GM12878 (cell line): ENCODE data around the gene DTD2. TPM values are rescaled to one million over a fixed set of nuclear protein-coding genes. Genes with fewer than 3 reads are reported as not detected.

Source experiments
- ATAC-seq: fragments of 200-7000 bp; cut with Tn5 transposase; 3 replicates; pipeline ENCODE4 v1.9.1; 2020; ENCODE audit warnings: mild to moderate bottlenecking, moderate library complexity
- BruUV-seq: library from RNA; stranded (reverse); fragments of 400-500 nt; replicated peaks from 2 replicates; lab custom pipeline; 2021; lab: Mats Ljungman, UMichigan
- CTCF ChIA-PET: fragments of 300-600 bp; sonication (Branson Sonifier 250); formaldehyde crosslinking; extraction: SDS; loops from one replicate; lab custom pipeline; 2021; ENCODE audit warnings: inconsistent platforms; lab: Yijun Ruan, JAX
- POLR2A ChIA-PET: fragments of 350-600 bp; formaldehyde crosslinking; extraction: SDS; loops from one replicate; lab custom pipeline; 2021; ENCODE audit warnings: inconsistent platforms; lab: Charles Lee
- RAD21 ChIA-PET: fragments of 300-600 bp; sonication (Branson Sonifier 250); formaldehyde crosslinking; loops from one replicate; lab custom pipeline; 2023; ENCODE audit warnings: antibody characterized with exemption; ENCODE audit not compliant: unreplicated experiment; lab: Charles Lee
- SMC1A ChIA-PET: fragments of 300-600 bp; sonication (Branson Sonifier 250); formaldehyde crosslinking; loops from one replicate; lab custom pipeline; 2023; ENCODE audit not compliant: unreplicated experiment, uncharacterized antibody; lab: Charles Lee
- DNase-seq: peaks from one replicate; pipeline ENCODE4 v3.0.0-alpha.2; 2011; ENCODE audit warnings: low read depth, low spot score
- FAIRE-seq: peaks from 3 replicates; lab custom pipeline; 2011; peaks lifted over from hg19 to GRCh38; lab: Jason Lieb, UNC
- H2AFZ ChIP-seq: 2 replicates; pipeline ENCODE4 v1.6.0; 2011; ENCODE audit warnings: low read depth, low read length, control low read depth; ENCODE audit not compliant: control insufficient read depth
- H3K27ac ChIP-seq: 2 replicates; pipeline ENCODE4 v1.5.1; 2011; ENCODE audit warnings: control low read depth; ENCODE audit not compliant: control insufficient read depth, insufficient read depth
- H3K27me3 ChIP-seq, 2 experiments: replicated peaks in 1 of 2; 2 replicates each; pipeline versions ENCODE4 v1.6.0 to v1.6.1; 2011; ENCODE audit warnings: low read length in 1 of 2; ENCODE audit not compliant: control insufficient read depth in 2 of 2, insufficient read depth in 2 of 2
- H3K36me3 ChIP-seq, 2 experiments: 2 replicates each; pipeline ENCODE4 v1.5.1; 2011; ENCODE audit warnings: low read length in 1 of 2; ENCODE audit not compliant: control insufficient read depth in 2 of 2, insufficient read depth in 2 of 2
- H3K4me1 ChIP-seq: 2 replicates; pipeline ENCODE4 v1.6.1; 2011; ENCODE audit warnings: mild to moderate bottlenecking, low read length, moderate library complexity, mixed read lengths; ENCODE audit not compliant: control insufficient read depth, insufficient read depth
- H3K4me2 ChIP-seq: 2 replicates; pipeline ENCODE4 v1.6.0; 2011; ENCODE audit warnings: control low read depth; ENCODE audit not compliant: control insufficient read depth, insufficient read depth
- H3K4me3 ChIP-seq: fragments of 200-600 bp; sonication (generic); 2 replicates; pipeline ENCODE4 v1.5.1; 2016
- H3K79me2 ChIP-seq: 2 replicates; pipeline ENCODE4 v1.6.0; 2011; ENCODE audit warnings: low read length; ENCODE audit not compliant: control insufficient read depth, insufficient read depth
- H3K9ac ChIP-seq: 2 replicates; pipeline ENCODE4 v1.8.0; 2011; ENCODE audit warnings: low read length, control low read depth, mixed read lengths; ENCODE audit not compliant: control insufficient read depth, insufficient read depth
- H3K9me3 ChIP-seq: replicated peaks from 3 replicates; pipeline ENCODE4 v1.5.1; 2011; ENCODE audit warnings: mild to moderate bottlenecking, low read length; ENCODE audit not compliant: control insufficient read depth, insufficient read depth
- H4K20me1 ChIP-seq: 2 replicates; pipeline ENCODE4 v1.6.0; 2011; ENCODE audit not compliant: control insufficient read depth, insufficient read depth
- BRCA1 ChIP-seq: IDR thresholded peaks from 2 replicates; pipeline ENCODE4 v1.6.1; 2011; ENCODE audit warnings: low read depth, low read length, improper control_type of control experiment
- CHD4 ChIP-seq: fragments of 200-600 bp; sonication (generic); IDR thresholded peaks from 2 replicates; pipeline ENCODE4 v1.6.1; 2016; ENCODE audit warnings: mild to moderate bottlenecking
- FOS ChIP-seq: IDR thresholded peaks from 3 replicates; pipeline ENCODE4 v1.6.1; 2011; ENCODE audit warnings: borderline replicate concordance; ENCODE audit not compliant: insufficient read length; ENCODE audit errors: extremely low read depth
- IRF3 ChIP-seq: fragments of 450-650 bp; IDR thresholded peaks from 2 replicates; pipeline ENCODE4 v1.6.1; 2014; ENCODE audit warnings: mild to moderate bottlenecking
- JUND ChIP-seq: IDR thresholded peaks from 2 replicates; pipeline ENCODE4 v1.6.1; 2012; ENCODE audit warnings: low read depth, mild to moderate bottlenecking, low read length, improper control_type of control experiment, moderate library complexity
- SIN3A ChIP-seq: IDR thresholded peaks from 2 replicates; pipeline ENCODE4 v1.6.1; 2012; ENCODE audit warnings: low read depth, low read length, improper control_type of control experiment
- SREBF2 ChIP-seq: IDR thresholded peaks from 2 replicates; pipeline ENCODE4 v1.6.1; 2012; ENCODE audit warnings: mild to moderate bottlenecking, low read length
- SRF ChIP-seq, 2 experiments: IDR thresholded peaks; 2 replicates each; pipeline ENCODE4 v1.6.1; 2011; ENCODE audit warnings: low read depth in 2 of 2, low read length in 2 of 2, mild to moderate bottlenecking in 1 of 2, moderate library complexity in 1 of 2
- TCF12 ChIP-seq: IDR thresholded peaks from 2 replicates; pipeline ENCODE4 v1.6.1; 2011; ENCODE audit warnings: low read depth, mild to moderate bottlenecking, low read length
- ZBTB11 ChIP-seq: fragments of 450-650 bp; formaldehyde crosslinking; IDR thresholded peaks from 2 replicates; pipeline ENCODE4 v1.5.0; 2022; ENCODE audit warnings: mild to moderate bottlenecking, missing genetic modification characterization
- WGBS: methylation state at CpG from one replicate; pipeline ENCODE4 v1.1.6; 2016; ENCODE audit warnings: low lambda C conversion rate; ENCODE audit not compliant: insufficient replicate concordance, insufficient coverage; ENCODE audit errors: missing lambda C conversion rate; 5-methylcytosine and 5-hydroxymethylcytosine counted together
- in situ Hi-C: fragments of 300-500 bp; cut with MboI; formaldehyde crosslinking; loops from 9 replicates; pipeline ENCODE4 v1.14.3; 2018; ENCODE audit warnings: mixed read lengths
- intact Hi-C: fragments of 100-400 bp; cut with micrococcal nuclease; formaldehyde crosslinking; loops from one replicate; pipeline ENCODE4 v1.14.2; 2022; ENCODE audit not compliant: unreplicated experiment
- polyA plus RNA-seq, 11 experiments: library from polyadenylated mRNA; depleted of rRNA in 4 of 11; unstranded in 6 of 11; stranded (reverse) in 5 of 11; fragments of >200 nt; fragmentation: Nextera tagmentation in 4 of 11; fragmentation: Illumina TruSeq in 1 of 11; extraction: Ambion mirVana in 4 of 11; extraction: Trizol in 1 of 11; gene quantifications; 1 replicate in 1 of 11; 2 replicates in 10 of 11; pipeline versions ENCODE4 v1.2.1 to v1.2.3, GENCODE V29; 2011 to 2016; ENCODE audit warnings: inconsistent platforms in 2 of 11, missing spikeins in 2 of 11, low read depth in 1 of 11
- total RNA-seq, 4 experiments: library from RNA; depleted of rRNA in 3 of 4; stranded (reverse); fragments of >200 nt in 3 of 4; fragmentation: Illumina TruSeq in 1 of 4; extraction: Trizol in 1 of 4; gene quantifications; 2 replicates each; pipeline versions ENCODE4 v1.2.1 to v1.2.3, GENCODE V29; 2013 to 2021
- TF ChIP-seq, protein P1 (sequence below): fragments of 450-650 bp; IDR thresholded peaks from 2 replicates; pipeline ENCODE4 v1.6.1; 2018; ENCODE audit warnings: mild to moderate bottlenecking, low read depth, moderate library complexity; ENCODE audit not compliant: partially characterized antibody
- TF ChIP-seq, protein P2 (sequence below): IDR thresholded peaks from 2 replicates; pipeline ENCODE4 v1.6.1; 2011; ENCODE audit warnings: low read depth, mild to moderate bottlenecking, low read length, moderate library complexity, borderline replicate concordance; ENCODE audit errors: extremely low read depth
- TF ChIP-seq, protein P3 (sequence below), 3 experiments: IDR thresholded peaks in 2 of 3; conservative IDR thresholded peaks in 1 of 3; 2 replicates each; pipeline ENCODE4 v1.5.1; 2011; ENCODE audit warnings: low read depth in 3 of 3, low read length in 3 of 3, mild to moderate bottlenecking in 3 of 3, control low read depth in 2 of 3, moderate library complexity in 2 of 3, inconsistent platforms in 1 of 3, mixed read lengths in 1 of 3; ENCODE audit not compliant: control insufficient read depth in 2 of 3, insufficient read depth in 1 of 3; ENCODE audit errors: extremely low read depth in 1 of 3

The DTD2 gene
- total and polyA plus RNA-seq, 10 of the 15 experiments (the other 5 are each of a cell fraction or from before 2014, with no cell fraction given), result 4.5 to 32.8 (median 15.9) TPM

DNA sequence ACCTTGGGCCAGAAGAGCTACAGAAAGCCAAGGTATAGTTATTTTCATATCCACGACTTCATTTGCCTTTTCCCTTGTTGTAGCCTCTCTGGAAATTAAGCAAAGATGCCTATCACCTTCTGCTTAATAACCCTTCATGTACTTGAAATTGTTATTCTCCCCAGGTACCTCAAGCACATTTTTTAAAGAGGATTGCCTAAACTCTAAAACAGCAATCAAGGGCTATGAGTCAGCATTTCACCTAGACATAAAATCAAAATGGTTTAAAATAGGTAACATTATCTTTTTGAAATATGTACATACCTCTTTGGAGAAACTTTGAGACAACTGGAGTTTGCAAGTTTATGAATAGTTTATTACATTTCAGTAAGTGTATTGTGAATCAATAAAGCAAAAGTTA, 11.6 kb downstream of the DTD2 start:
- ChIA-PET SMC1A (no interaction called here), CTCF (interaction anchor here (0.6 to 0.9 kb wide), 2 partner anchors 11 to 14 kb away, joined by 4 to 6 read pairs; partner anchors contain the start of gene DTD2)
- BruUV-seq, result no TSS peak

More for the DNA sequence above, 11.6 kb downstream of the DTD2 start:
- no peak for FAIRE-seq
- POLR2A ChIA-PET, result interaction anchor here (0.7 to 0.9 kb wide), 2 partner anchors 25 to 213 kb away, joined by 3 read pairs; partner anchors contain the start of gene HEATR5A
- no peak overlapping the region for H3K27ac ChIP-seq
- DNase-seq, result no peak
- TF ChIP-seq SREBF2, result no peak
- no peak for TF ChIP-seq FOS
- TF ChIP-seq SRF (IDR thresholded peaks at IDR 0.05; ENCODE audit: low read depth in 2 of 2, low read length in 2 of 2), result no peak
- TF ChIP-seq, protein P1, sequence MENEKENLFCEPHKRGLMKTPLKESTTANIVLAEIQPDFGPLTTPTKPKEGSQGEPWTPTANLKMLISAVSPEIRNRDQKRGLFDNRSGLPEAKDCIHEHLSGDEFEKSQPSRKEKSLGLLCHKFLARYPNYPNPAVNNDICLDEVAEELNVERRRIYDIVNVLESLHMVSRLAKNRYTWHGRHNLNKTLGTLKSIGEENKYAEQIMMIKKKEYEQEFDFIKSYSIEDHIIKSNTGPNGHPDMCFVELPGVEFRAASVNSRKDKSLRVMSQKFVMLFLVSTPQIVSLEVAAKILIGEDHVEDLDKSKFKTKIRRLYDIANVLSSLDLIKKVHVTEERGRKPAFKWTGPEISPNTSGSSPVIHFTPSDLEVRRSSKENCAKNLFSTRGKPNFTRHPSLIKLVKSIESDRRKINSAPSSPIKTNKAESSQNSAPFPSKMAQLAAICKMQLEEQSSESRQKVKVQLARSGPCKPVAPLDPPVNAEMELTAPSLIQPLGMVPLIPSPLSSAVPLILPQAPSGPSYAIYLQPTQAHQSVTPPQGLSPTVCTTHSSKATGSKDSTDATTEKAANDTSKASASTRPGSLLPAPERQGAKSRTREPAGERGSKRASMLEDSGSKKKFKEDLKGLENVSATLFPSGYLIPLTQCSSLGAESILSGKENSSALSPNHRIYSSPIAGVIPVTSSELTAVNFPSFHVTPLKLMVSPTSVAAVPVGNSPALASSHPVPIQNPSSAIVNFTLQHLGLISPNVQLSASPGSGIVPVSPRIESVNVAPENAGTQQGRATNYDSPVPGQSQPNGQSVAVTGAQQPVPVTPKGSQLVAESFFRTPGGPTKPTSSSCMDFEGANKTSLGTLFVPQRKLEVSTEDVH, result no peak
- TF ChIP-seq CHD4, result no peak
- no peak for TF ChIP-seq SIN3A
- no peak for TF ChIP-seq BRCA1
- no peak for TF ChIP-seq JUND
- TF ChIP-seq, protein P2, sequence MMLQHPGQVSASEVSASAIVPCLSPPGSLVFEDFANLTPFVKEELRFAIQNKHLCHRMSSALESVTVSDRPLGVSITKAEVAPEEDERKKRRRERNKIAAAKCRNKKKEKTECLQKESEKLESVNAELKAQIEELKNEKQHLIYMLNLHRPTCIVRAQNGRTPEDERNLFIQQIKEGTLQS, result no peak
- TF ChIP-seq, protein P3, sequence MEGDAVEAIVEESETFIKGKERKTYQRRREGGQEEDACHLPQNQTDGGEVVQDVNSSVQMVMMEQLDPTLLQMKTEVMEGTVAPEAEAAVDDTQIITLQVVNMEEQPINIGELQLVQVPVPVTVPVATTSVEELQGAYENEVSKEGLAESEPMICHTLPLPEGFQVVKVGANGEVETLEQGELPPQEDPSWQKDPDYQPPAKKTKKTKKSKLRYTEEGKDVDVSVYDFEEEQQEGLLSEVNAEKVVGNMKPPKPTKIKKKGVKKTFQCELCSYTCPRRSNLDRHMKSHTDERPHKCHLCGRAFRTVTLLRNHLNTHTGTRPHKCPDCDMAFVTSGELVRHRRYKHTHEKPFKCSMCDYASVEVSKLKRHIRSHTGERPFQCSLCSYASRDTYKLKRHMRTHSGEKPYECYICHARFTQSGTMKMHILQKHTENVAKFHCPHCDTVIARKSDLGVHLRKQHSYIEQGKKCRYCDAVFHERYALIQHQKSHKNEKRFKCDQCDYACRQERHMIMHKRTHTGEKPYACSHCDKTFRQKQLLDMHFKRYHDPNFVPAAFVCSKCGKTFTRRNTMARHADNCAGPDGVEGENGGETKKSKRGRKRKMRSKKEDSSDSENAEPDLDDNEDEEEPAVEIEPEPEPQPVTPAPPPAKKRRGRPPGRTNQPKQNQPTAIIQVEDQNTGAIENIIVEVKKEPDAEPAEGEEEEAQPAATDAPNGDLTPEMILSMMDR (IDR thresholded peaks at IDR 0.05 in 2 of 3, conservative IDR thresholded peaks at IDR 0.05 in 1 of 3; ENCODE audit: control insufficient read depth in 2 of 3, extremely low read depth in 1 of 3, insufficient read depth in 1 of 3, low read depth in 3 of 3, low read length in 3 of 3), result no peak
- no peak for TF ChIP-seq ZBTB11
- TF ChIP-seq TCF12, result no peak
- TF ChIP-seq IRF3, result no peak
- RAD21 ChIA-PET, result interaction anchor here (0.7 kb wide), 1 partner anchor 80 kb away, joined by 3 read pairs; no protein-coding TSS in a partner anchor
- no peak overlapping the region for H2AFZ ChIP-seq
- in situ Hi-C loops, result no loop called here
- H3K27me3 ChIP-seq, result no peaks in the 10 kb centered on the region
- no peak overlapping the region for H3K4me3 ChIP-seq
- 95% methylated on average over 1 of the region's 1 CpG for WGBS
- no peak overlapping the region for H3K9ac ChIP-seq
- no peaks in the 10 kb centered on the region for H3K36me3 ChIP-seq
- H3K79me2 ChIP-seq, result no peaks in the 10 kb centered on the region
- intact Hi-C loops, result no loop called here
- no peaks in the 10 kb centered on the region for H3K4me1 ChIP-seq
- no peaks in the 10 kb centered on the region for H4K20me1 ChIP-seq
- H3K4me2 ChIP-seq, result no peak overlapping the region
- ATAC-seq, result no peak
- no peaks in the 10 kb centered on the region for H3K9me3 ChIP-seq
